ENCODE results near the gene PPP1CA.

PPP1CA gene

GRCh38 chr11:67401495-67402191 is at the start of gene PPP1CA:
PPP1CA (minus strand) TSS chr11:67401858; CDS start chr11:67401782, 76 bp downstream.
- peak; percentile 69 for DNase-seq (ENCODE audit: extremely low read depth, low read depth)
- TF ChIP-seq CTCF (IDR thresholded peaks at IDR 0.05; ENCODE audit: low read depth, low read length): no peak; the same call in none of the 2 replicates

GRCh38 chr11:67450796-67451657 is 49.4 kb upstream of the PPP1CA start:
- TF ChIP-seq CTCF (IDR thresholded peaks at IDR 0.05; ENCODE audit: low read depth, low read length): no peak
- DNase-seq (ENCODE audit: extremely low read depth, low read depth): no peak

DNA sequence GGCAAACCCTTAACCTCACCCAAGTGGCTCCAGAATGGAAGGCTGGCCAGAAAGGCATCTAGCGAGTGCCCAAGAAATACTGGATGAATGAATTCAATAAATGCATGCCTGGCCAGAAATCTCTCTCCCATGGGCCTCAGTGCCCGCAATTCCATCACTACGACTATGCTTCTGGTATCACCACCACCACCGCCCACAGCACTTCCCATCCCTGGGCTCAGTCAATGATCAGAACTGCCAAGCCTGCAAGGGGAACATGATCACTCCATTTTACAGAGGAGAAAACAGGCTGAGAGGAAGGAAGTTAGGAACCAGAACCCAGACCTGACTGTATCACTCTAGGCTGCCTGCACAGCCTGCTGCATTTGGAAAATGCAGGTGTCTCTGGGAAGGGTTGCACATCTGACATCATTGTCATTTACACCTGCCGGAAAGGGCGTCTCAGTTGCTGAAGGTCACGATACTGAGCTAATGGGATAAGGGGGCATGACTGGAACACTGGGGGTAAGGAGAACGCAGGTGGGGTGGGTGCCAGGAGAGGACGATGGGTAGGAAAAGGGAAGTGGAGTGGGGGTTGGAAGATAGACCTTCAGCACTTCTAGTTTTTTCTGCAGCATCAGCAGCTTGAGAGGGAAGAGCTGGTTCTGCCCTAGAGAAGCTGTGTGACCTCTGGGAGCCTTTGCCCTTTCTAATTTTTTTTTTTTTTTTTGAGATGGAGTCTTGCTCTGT is 47.6 kb upstream of the PPP1CA start:
- DNase-seq (ENCODE audit: extremely low read depth, low read depth): no peak
- TF ChIP-seq CTCF (IDR thresholded peaks at IDR 0.05; ENCODE audit: low read depth, low read length): no peak

DNA sequence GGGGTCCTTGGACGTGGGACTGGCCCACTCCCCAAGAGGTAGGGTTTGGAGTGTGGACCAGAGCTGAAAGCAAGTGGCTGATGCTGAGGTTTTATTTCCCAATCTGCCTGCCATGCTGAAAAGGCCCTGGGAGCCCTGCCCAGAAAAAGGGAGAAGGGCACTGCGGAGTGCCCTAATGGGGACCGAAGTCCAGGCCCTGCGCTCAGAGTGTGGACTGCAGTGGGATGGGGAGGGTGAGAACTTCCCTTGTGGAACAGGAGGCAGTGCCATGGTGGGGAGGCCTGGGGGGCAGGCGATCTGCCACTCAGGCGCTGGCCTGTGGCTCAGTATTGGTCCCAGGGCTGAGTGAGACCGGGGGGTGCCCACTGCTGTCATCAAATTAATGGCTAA is 46.6 kb upstream of the PPP1CA start:
- no peak for DNase-seq (ENCODE audit: extremely low read depth, low read depth)
- TF ChIP-seq CTCF (IDR thresholded peaks at IDR 0.05; ENCODE audit: low read depth, low read length): no peak

DNA sequence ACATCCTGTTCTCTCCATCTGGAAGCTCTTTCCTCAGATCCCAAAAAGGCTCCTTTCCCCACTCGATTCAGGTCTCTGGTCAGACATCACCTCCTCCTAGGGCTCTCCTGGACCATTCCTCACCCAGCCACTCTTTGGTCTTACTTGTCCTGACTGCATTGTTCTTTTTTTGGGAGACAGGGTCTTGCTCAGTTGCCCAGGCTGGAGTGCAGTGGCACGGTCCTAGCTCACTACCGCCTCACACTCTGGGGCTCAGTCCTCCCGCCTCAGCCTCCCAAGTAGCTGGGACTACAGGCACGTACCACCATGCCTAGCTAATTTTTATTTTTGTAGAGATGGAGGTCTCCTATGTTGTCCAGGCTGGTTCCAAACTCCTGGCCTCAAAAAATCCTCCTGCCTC is 43.9 kb upstream of the PPP1CA start:
- DNase-seq (ENCODE audit: extremely low read depth, low read depth): no peak
- no peak for TF ChIP-seq CTCF (IDR thresholded peaks at IDR 0.05; ENCODE audit: low read depth, low read length)

- TF ChIP-seq CTCF (IDR thresholded peaks at IDR 0.05; ENCODE audit: low read depth, low read length): no peak
Measured at GRCh38 chr11:67442504-67443404, 41.1 kb upstream of the PPP1CA start.

More at GRCh38 chr11:67442504-67443404, 41.1 kb upstream of the PPP1CA start:
- DNase-seq (ENCODE audit: extremely low read depth, low read depth): no peak
